ENCODE measurements around the gene PDPR.
"Not testable (repeated sequence)": the region's sequence is repeated elsewhere in the genome, so short reads cannot be mapped to it uniquely, and the experiment has no call there.

The PDPR gene

GRCh38 chr16:70151941-70152509, 37.9 kb downstream of the PDPR start:
- peaks cover 8% of the 10 kb centered on the region for H3K4me1 Mint-ChIP-seq (ENCODE audit: low read depth)
- H3K4me3 Mint-ChIP-seq, result no peak overlapping the region
- no peaks in the 10 kb centered on the region for H3K9me3 Mint-ChIP-seq
- H3K27me3 Mint-ChIP-seq (ENCODE audit: low read depth), result no peaks in the 10 kb centered on the region
- H3K36me3 Mint-ChIP-seq (ENCODE audit: low read depth), result peaks cover 58% of the 10 kb centered on the region
- no peak overlapping the region for H3K27ac Mint-ChIP-seq

DNA sequence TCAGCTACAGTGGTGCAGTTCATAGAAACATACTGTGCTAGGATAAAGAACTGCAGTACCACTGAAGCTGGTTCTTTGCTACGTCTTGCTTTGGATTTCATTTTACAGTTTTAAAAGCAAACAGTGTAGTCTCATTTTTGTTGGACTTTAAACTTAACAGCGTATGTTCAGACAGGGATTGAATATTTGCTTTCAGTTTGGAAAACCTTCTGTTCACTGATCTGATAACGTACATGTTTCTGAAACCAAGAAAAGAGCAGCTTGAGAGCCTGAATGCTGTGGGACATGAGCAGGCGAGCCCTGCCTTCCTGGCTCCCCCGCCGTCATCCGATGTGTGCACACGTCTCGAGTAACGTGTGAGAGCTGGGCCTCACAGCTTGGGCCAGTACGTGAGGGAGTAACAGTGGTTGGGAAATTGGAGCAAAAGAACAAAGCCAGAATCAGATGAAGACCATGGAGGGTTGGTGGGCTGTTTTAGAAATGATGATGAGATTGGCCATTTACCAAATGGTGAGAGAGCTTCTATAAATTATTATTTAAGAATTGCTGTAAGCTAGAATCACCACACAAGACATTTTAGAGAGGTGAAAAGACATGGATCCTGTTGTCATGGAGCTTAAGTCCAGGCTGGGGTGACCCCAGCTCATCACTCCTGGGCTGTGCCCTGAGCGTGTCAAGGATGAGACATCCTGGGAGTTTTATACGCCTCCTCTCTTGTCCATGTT, 38.6 kb downstream of the PDPR start:
- Mint-ChIP-seq H3K27me3 (ENCODE audit: low read depth) (no peaks in the 10 kb centered on the region), H3K4me1 (ENCODE audit: low read depth) (peaks cover 8% of the 10 kb centered on the region), H3K27ac (no peak overlapping the region), H3K9me3 (no peaks in the 10 kb centered on the region), H3K36me3 (ENCODE audit: low read depth) (peaks cover 64% of the 10 kb centered on the region), H3K4me3 (no peak overlapping the region)

DNA sequence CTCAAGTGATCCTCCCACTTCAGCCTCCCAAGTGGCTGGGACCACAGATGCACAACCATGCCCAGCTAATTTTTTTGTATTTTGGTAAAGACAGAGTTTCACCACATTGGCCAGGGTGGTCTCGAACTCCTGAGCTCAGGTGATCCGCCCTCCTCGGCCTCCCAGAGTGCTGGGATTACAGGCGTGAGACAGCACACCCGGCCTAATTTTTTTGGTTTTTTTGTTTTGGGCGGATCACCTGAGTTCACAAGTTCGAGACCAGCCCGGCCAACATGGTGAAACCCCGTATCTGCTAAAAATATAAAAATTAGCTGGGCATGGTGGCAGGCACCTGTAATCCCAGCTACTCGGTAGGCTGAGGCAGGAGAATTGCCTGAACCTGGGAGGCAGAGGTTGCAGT, 40.6 kb downstream of the PDPR start:
- not testable (repeated sequence) for H3K9me3 Mint-ChIP-seq, H3K4me3 Mint-ChIP-seq
- peaks cover 51% of the 10 kb centered on the region for H3K36me3 Mint-ChIP-seq (ENCODE audit: low read depth)

DNA sequence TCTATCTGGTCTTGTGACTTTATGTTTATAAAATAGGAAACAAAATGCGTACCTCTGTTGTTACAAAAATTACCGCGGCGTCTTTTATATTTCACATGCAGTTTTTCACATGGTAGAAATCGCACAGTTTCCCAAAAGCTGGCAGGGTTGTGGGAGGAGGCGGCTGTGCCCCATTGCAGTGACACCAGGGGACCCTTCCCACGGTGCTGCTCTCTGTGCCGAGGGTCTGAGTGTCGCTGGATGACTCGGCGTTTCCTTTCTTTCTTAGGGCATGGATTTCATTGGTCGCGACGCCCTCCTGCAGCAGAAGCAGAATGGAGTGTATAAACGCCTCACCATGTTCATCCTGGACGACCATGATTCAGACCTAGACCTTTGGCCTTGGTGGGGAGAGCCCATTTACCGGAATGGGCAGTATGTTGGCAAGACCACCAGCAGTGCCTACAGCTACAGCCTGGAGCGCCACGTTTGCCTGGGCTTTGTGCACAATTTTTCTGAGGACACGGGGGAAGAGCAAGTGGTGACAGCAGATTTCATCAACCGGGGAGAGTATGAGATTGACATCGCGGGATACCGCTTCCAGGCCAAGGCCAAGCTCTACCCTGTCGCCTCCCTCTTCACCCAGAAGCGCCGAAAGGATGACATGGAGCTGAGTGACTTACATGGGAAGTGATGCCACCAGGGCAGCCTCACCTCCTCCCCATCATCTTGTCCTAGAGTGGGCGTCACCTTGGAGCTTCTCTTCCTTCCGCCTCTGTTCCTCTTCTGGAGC, 42.3 kb downstream of the PDPR start:
- Mint-ChIP-seq H3K4me1 (ENCODE audit: low read depth) (peaks cover 6% of the 10 kb centered on the region), H3K27ac (no peak overlapping the region), H3K9me3 (no peaks in the 10 kb centered on the region), H3K27me3 (ENCODE audit: low read depth) (no peaks in the 10 kb centered on the region), H3K4me3 (no peak overlapping the region), H3K36me3 (ENCODE audit: low read depth) (peaks cover 39% of the 10 kb centered on the region)

More for the DNA sequence above, 40.6 kb downstream of the PDPR start:
- H3K27me3 Mint-ChIP-seq (ENCODE audit: low read depth); H3K4me1 Mint-ChIP-seq (ENCODE audit: low read depth); H3K27ac Mint-ChIP-seq: not testable (repeated sequence)

DNA sequence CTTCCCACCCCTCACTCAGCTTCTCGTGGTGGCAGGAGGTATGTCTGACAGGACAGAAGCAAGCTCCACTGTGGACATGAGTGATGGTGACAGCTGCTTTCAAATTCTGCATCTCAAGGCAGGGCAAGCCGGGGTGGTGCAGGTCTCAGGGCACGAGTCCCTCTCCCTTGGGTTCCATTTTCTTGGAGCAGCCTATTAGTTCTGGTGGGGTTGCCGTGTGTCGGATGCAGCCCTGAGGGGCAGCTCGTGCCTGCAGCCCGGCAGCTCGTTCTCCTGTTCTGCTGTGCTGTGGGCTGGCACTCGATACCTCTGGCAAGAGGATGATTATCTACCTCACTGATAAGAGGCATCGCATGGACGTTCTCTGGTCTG, 43.0 kb downstream of the PDPR start:
- Mint-ChIP-seq H3K27ac (no peak overlapping the region), H3K4me3 (no peak overlapping the region), H3K4me1 (ENCODE audit: low read depth) (peaks cover under 1% of the 10 kb centered on the region), H3K9me3 (no peaks in the 10 kb centered on the region), H3K36me3 (ENCODE audit: low read depth) (peaks cover 32% of the 10 kb centered on the region), H3K27me3 (ENCODE audit: low read depth) (no peaks in the 10 kb centered on the region)

- Mint-ChIP-seq H3K27ac (no peak overlapping the region), H3K9me3 (no peaks in the 10 kb centered on the region), H3K4me1 (ENCODE audit: low read depth) (no peaks in the 10 kb centered on the region), H3K27me3 (ENCODE audit: low read depth) (no peaks in the 10 kb centered on the region), H3K36me3 (ENCODE audit: low read depth) (peaks cover 26% of the 10 kb centered on the region), H3K4me3 (no peak overlapping the region)
Measured at GRCh38 chr16:70157477-70158260, 43.5 kb downstream of the PDPR start.

DNA sequence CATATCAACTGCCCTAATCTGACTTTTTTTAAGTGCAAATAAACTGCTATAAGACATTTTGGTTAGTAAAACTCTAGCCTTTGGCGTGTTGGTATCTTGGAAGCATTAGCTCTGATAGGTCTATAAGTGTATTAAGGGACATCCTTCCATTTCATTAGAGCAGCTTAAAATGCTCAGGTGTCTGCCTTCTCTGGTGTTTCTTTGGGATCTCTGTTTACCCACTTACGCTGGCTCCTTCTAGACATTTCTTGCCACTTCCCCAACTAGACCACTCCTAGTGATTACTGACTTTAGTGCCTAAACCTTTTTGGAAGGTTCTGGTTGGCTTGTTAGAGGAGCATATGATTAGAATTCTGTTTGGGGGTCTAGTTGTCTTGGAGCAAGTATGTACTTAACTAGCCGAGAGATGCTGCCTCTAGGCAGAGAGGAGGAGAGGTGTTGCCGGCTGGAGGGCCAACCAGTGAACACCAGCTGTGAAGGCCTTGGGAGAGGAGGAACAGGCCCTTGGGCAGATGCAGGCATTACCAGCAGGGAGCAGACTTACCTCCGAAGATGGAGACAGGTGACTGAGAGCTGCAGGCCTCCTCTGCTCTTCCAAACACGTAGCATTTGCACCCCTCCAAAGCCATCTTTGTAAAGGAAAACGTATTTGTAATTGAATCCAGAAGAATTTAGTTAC, 44.3 kb downstream of the PDPR start:
- no peaks in the 10 kb centered on the region for H3K9me3 Mint-ChIP-seq
- no peak overlapping the region for H3K27ac Mint-ChIP-seq
- no peak overlapping the region for H3K4me3 Mint-ChIP-seq
- no peaks in the 10 kb centered on the region for H3K27me3 Mint-ChIP-seq (ENCODE audit: low read depth)
- H3K4me1 Mint-ChIP-seq (ENCODE audit: low read depth), result no peaks in the 10 kb centered on the region
- peaks cover 22% of the 10 kb centered on the region for H3K36me3 Mint-ChIP-seq (ENCODE audit: low read depth)

- no peak overlapping the region for H3K27ac Mint-ChIP-seq
- H3K27me3 Mint-ChIP-seq (ENCODE audit: low read depth), result no peaks in the 10 kb centered on the region
- no peak overlapping the region for H3K4me3 Mint-ChIP-seq
- no peaks in the 10 kb centered on the region for H3K4me1 Mint-ChIP-seq (ENCODE audit: low read depth)
- H3K9me3 Mint-ChIP-seq, result no peaks in the 10 kb centered on the region
- peaks cover 18% of the 10 kb centered on the region for H3K36me3 Mint-ChIP-seq (ENCODE audit: low read depth)
Measured at GRCh38 chr16:70159355-70160348, 45.5 kb downstream of the PDPR start.

- no peaks in the 10 kb centered on the region for H3K9me3 Mint-ChIP-seq
- peaks cover 3% of the 10 kb centered on the region for H3K4me1 Mint-ChIP-seq (ENCODE audit: low read depth)
- H3K27ac Mint-ChIP-seq, result no peak overlapping the region
- H3K36me3 Mint-ChIP-seq (ENCODE audit: low read depth), result peaks cover 18% of the 10 kb centered on the region
- H3K27me3 Mint-ChIP-seq (ENCODE audit: low read depth), result no peaks in the 10 kb centered on the region
- H3K4me3 Mint-ChIP-seq, result no peak overlapping the region
Measured at GRCh38 chr16:70160388-70160787, 46.3 kb downstream of the PDPR start.

DNA sequence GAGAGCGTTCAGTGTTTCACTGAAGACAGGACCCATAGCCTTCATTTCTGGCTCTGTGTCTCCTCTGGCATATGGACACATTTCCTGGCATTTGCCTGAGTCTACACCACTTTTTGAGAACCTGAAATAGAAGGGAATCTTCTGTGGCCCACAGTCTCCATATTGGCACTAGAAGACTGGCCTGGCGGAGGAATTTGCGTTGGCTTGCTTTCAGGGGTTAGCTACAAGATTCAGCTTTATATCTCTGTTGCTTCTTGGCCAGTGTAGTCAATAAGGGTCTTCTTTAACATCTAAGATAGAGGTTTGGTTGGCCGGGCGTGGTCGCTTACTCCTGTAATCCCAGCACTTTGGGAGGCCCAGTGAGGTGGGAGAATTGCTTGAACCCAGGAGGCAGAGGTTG, 46.7 kb downstream of the PDPR start:
- no peak overlapping the region for H3K4me3 Mint-ChIP-seq
- peaks cover 3% of the 10 kb centered on the region for H3K4me1 Mint-ChIP-seq (ENCODE audit: low read depth)
- no peaks in the 10 kb centered on the region for H3K9me3 Mint-ChIP-seq

GRCh38 chr16:70161350-70161749, 47.2 kb downstream of the PDPR start:
- Mint-ChIP-seq H3K27ac (no peak overlapping the region), H3K4me1 (ENCODE audit: low read depth) (peaks cover 3% of the 10 kb centered on the region), H3K36me3 (ENCODE audit: low read depth) (peaks cover 12% of the 10 kb centered on the region), H3K27me3 (ENCODE audit: low read depth) (no peaks in the 10 kb centered on the region), H3K9me3 (no peaks in the 10 kb centered on the region), H3K4me3 (no peak overlapping the region)

More for the DNA sequence above, 46.7 kb downstream of the PDPR start:
- Mint-ChIP-seq H3K36me3 (ENCODE audit: low read depth) (peaks cover 17% of the 10 kb centered on the region), H3K27me3 (ENCODE audit: low read depth) (no peaks in the 10 kb centered on the region), H3K27ac (no peak overlapping the region)

DNA sequence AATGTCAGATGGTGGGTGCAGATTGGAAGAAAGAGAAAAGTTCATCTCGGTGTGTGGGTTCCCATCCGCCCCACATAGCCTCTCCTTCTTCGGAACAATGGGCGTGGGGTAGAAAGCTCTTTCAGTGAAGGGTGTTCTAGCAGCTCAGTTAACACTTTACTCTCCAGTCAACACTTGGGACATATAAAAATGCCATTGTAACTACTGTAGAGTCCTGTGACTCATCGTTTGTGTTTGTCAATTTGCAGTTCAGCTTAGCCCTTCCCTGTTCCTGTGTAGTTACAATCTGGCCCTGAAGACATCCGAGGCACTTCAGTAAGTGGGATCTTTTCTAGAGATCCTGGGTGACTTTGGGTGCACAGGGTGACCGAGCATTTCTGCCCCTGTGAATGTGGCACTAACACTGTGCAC, 47.9 kb downstream of the PDPR start:
- no peak overlapping the region for H3K27ac Mint-ChIP-seq
- H3K4me3 Mint-ChIP-seq, result no peak overlapping the region
- H3K27me3 Mint-ChIP-seq (ENCODE audit: low read depth), result no peaks in the 10 kb centered on the region
- H3K36me3 Mint-ChIP-seq (ENCODE audit: low read depth), result peaks cover 6% of the 10 kb centered on the region
- peaks cover 3% of the 10 kb centered on the region for H3K4me1 Mint-ChIP-seq (ENCODE audit: low read depth)
- H3K9me3 Mint-ChIP-seq, result no peaks in the 10 kb centered on the region

GRCh38 chr16:70163596-70163995, 49.5 kb downstream of the PDPR start:
- Mint-ChIP-seq H3K36me3 (ENCODE audit: low read depth) (no peaks in the 10 kb centered on the region), H3K9me3 (no peaks in the 10 kb centered on the region), H3K4me1 (ENCODE audit: low read depth) (peaks cover 3% of the 10 kb centered on the region), H3K27ac (no peak overlapping the region), H3K4me3 (no peak overlapping the region), H3K27me3 (ENCODE audit: low read depth) (no peaks in the 10 kb centered on the region)

Data from T-helper 1 cell treated with Interleukin-12 subunit alpha and Interleukin-12 subunit beta and Interleukin-4 antibody, amounts not matched to agents 30 μg/mL and 1 μg/mL, for 36 hours (primary cell).